Prostate gland (tissue), 2 donors: ENCODE measurements around the gene EXO1. TPM values are rescaled to one million over a fixed set of nuclear protein-coding genes. Genes with fewer than 3 reads are reported as not detected.

Source experiments
- DNase-seq: peaks from one replicate; pipeline ENCODE4 v3.0.0-alpha.2; 2019; ENCODE audit warnings: low spot score
- H3K27ac ChIP-seq, 2 donors: fragments of 200-600 bp; sonication (generic); 2 replicates each; pipeline ENCODE4 v1.5.1; 2017 to 2019
- H3K27me3 ChIP-seq: fragments of 200-600 bp; sonication (generic); replicated peaks from 2 replicates; pipeline ENCODE4 v1.5.1; 2019; ENCODE audit not compliant: insufficient read depth
- H3K36me3 ChIP-seq, 2 donors: fragments of 200-600 bp; sonication (generic); 1 replicate in 1 of 2; 2 replicates in 1 of 2; pipeline versions ENCODE4 v1.5.1 to v1.8.1; 2017 to 2019
- H3K4me1 ChIP-seq: fragments of 200-600 bp; sonication (generic); replicated peaks from 2 replicates; pipeline ENCODE4 v1.5.1; 2019
- H3K4me3 ChIP-seq, 2 donors: fragments of 200-600 bp; sonication (generic); 2 replicates each; pipeline ENCODE4 v1.5.1; 2017 to 2019
- H3K9me3 ChIP-seq: fragments of 200-600 bp; sonication (generic); 2 replicates; pipeline ENCODE4 v1.5.1; 2017
- POLR2A ChIP-seq: fragments of 450-650 bp; IDR thresholded peaks from one replicate; pipeline ENCODE4 v1.6.1; 2016; ENCODE audit warnings: antibody characterized with exemption, mild to moderate bottlenecking
- POLR2AphosphoS5 ChIP-seq: sonication (generic); formaldehyde crosslinking; IDR thresholded peaks from one replicate; pipeline ENCODE4 v1.6.1; 2017; ENCODE audit warnings: antibody characterized with exemption
- WGBS: methylation state at CpG from one replicate; pipeline ENCODE4 v1.1.5; 2018; 5-methylcytosine and 5-hydroxymethylcytosine counted together
- intact Hi-C: fragments of 100-400 bp; cut with DNase I; formaldehyde crosslinking; loops from one replicate; pipeline ENCODE4 v1.14.2; 2022
- total RNA-seq, 2 donors: library from RNA; depleted of rRNA; stranded (reverse); fragments of >200 nt; gene quantifications; one replicate each; pipeline ENCODE4 v1.1.0, GENCODE V29; 2016
- TF ChIP-seq, protein P1 (sequence below), 4 experiments: fragments of 200-600 bp in 2 of 4; fragments of 450-650 bp in 2 of 4; sonication (generic) in 2 of 4; IDR thresholded peaks; 1 replicate in 3 of 4; 2 replicates in 1 of 4; pipeline ENCODE4 v1.5.1; 2016 to 2019; ENCODE audit warnings: antibody characterized with exemption in 4 of 4, mild to moderate bottlenecking in 2 of 4, moderate library complexity in 2 of 4

Gene EXO1
- total RNA-seq, 2 donors from 2014 or later, result 0.36 to 3.1 TPM

DNA sequence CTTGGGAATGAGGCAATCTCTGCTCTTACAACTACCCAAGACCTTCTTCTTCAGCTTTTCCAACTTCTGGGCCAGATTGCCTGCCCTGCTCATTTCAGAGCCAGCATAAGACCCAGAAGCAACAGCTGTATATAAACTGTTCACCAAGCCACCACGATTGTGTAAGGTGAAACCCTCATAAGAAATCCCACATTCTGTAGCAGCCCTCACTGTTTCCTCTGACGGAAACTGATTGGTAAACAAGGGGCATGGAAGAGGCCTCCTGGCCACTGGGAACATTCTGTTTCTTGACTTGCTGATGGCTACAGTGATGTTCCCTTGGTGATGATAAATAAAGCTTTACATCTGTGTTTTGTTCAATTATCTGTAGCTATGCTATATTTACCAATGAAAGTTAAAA is 39.7 kb upstream of the EXO1 start:
- no peak for DNase-seq
- Histone ChIP-seq H3K27me3 (no peaks in the 10 kb centered on the region), H3K9me3 (no peaks in the 10 kb centered on the region), H3K4me1 (no peaks in the 10 kb centered on the region), H3K36me3 (no peaks in the 10 kb centered on the region), H3K27ac (no peak overlapping the region), H3K4me3 (no peak overlapping the region)
- intact Hi-C loops, result no loop called here
- 38% methylated on average over 2 of the region's 2 CpGs for WGBS
- TF ChIP-seq POLR2AphosphoS5 (no peak), POLR2A (no peak)
- TF ChIP-seq, protein P1, sequence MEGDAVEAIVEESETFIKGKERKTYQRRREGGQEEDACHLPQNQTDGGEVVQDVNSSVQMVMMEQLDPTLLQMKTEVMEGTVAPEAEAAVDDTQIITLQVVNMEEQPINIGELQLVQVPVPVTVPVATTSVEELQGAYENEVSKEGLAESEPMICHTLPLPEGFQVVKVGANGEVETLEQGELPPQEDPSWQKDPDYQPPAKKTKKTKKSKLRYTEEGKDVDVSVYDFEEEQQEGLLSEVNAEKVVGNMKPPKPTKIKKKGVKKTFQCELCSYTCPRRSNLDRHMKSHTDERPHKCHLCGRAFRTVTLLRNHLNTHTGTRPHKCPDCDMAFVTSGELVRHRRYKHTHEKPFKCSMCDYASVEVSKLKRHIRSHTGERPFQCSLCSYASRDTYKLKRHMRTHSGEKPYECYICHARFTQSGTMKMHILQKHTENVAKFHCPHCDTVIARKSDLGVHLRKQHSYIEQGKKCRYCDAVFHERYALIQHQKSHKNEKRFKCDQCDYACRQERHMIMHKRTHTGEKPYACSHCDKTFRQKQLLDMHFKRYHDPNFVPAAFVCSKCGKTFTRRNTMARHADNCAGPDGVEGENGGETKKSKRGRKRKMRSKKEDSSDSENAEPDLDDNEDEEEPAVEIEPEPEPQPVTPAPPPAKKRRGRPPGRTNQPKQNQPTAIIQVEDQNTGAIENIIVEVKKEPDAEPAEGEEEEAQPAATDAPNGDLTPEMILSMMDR (IDR thresholded peaks at IDR 0.05), result no peak

DNA sequence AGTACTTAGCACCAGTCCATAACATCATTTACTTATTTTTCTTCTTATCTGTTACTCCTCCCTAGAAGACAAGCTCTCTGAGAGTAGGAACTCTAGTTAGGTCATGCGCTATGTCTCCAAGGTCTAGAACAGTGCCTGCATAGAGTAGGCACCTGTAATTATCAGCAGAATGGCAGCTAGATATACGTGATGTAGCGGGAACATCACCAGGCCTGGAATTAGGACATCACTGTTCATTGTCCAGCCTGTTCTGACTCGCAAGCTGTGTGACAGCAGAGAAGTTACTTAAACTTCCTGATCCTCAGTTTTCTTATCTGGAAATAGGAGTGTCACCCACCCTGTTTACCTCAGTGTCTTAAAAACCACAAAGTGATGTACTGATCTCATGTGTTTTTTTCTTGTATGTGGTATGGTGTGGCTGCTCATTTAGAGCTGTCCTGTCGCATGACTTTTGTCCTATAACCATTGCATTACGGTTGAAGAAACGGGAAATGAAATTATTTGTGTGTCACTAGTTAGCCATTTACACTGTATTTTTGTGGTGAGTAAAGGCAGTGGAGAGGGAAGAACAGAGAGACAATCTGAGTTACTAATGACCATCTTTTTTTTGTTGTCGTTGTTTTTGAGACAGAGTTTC is 37.1 kb upstream of the EXO1 start:
- Histone ChIP-seq H3K27me3 (no peaks in the 10 kb centered on the region), H3K27ac (no peak overlapping the region), H3K9me3 (no peaks in the 10 kb centered on the region), H3K36me3 (no peaks in the 10 kb centered on the region), H3K4me3 (no peak overlapping the region), H3K4me1 (no peaks in the 10 kb centered on the region)
- 86% methylated on average over 8 of the region's 8 CpGs for WGBS
- TF ChIP-seq, protein P1 (IDR thresholded peaks at IDR 0.05), result no peak
- TF ChIP-seq POLR2A, result no peak
- TF ChIP-seq POLR2AphosphoS5, result no peak
- DNase-seq, result no peak
- intact Hi-C loops, result no loop called here

DNA sequence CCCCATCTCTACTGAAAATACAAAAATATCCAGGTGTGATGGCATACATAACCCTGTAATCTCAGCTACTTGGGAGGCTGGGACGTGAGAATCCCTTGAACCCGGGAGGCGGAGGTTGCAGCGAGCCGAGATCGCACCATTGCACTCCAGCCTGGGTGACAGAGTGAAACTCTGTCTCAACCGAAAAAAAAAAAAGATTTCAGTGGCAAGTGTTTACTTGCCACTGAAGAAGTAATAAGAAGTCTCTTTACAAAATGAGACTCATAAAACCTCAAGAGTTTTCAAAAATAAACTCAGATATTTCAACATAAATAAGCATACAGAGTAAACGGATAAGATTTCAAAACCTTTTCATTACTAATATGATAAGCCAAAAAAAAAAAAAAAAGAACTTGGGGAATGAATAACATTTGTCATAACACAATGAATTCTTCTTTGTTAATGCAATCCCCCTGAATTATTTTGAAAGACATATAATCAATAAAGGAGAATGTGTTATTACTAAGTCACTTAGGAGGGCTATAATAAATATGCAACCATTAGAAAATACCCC is 34.2 kb upstream of the EXO1 start:
- no peaks in the 10 kb centered on the region for H3K36me3 ChIP-seq
- TF ChIP-seq POLR2AphosphoS5 (no peak), POLR2A (no peak)
- TF ChIP-seq, protein P1 (IDR thresholded peaks at IDR 0.05), result no peak
- intact Hi-C loops, result no loop called here
- no peak overlapping the region for H3K27ac ChIP-seq
- no peaks in the 10 kb centered on the region for H3K9me3 ChIP-seq
- H3K4me1 ChIP-seq, result no peaks in the 10 kb centered on the region
- no peaks in the 10 kb centered on the region for H3K27me3 ChIP-seq
- H3K4me3 ChIP-seq, result no peak overlapping the region
- no peak for DNase-seq
- 70% methylated on average over 8 of the region's 8 CpGs for WGBS

DNA sequence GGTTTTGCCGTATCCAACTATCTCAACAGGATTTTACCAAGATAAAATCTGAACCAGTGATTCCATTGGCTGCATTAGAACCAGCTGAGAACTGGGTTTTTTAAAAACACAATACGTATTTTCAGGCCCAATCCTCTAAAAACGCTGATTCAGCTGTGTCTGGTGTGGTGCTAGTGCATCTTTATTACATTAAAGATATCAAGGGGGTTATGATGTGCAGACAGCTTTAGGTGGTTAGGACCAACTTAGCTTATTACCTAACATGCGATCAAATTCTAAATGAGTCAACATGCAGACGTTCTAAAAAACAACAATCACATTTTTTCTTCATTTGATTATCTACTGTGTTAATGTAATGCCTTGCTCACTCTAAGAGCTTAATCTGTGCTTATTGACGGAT is 32.0 kb upstream of the EXO1 start:
- Histone ChIP-seq H3K4me3 (no peak overlapping the region), H3K4me1 (no peaks in the 10 kb centered on the region), H3K27ac (no peak overlapping the region), H3K27me3 (no peaks in the 10 kb centered on the region), H3K36me3 (no peaks in the 10 kb centered on the region), H3K9me3 (no peaks in the 10 kb centered on the region)
- TF ChIP-seq POLR2AphosphoS5 (no peak), POLR2A (no peak)
- TF ChIP-seq, protein P1 (IDR thresholded peaks at IDR 0.05), result no peak
- intact Hi-C loops, result no loop called here
- no peak for DNase-seq
- WGBS, result 85% methylated on average over 6 of the region's 6 CpGs

DNA sequence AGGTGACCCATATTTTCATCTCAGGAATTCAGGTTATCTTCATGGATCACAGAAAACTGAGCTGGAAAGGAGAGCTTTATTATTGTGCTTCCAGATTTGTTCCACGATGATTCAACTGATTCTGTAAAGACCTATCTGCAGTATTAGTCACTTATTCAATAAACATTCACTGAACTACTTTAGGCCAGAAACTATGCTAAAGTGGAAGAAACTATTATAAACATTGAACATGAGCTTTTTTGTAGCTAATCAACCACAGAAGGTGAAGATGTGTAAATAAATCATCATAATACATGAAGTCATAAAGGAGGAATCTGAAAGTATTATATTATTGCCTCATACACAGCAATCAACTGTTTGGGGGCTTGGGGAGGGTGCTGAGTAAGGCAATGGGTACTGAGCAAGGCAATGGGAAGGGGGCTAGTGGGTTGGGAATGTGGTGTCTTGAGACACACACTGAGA is 30.6 kb upstream of the EXO1 start:
- no peaks in the 10 kb centered on the region for H3K4me1 ChIP-seq

More for the DNA sequence above, 30.6 kb upstream of the EXO1 start:
- intact Hi-C loops, result no loop called here
- TF ChIP-seq POLR2AphosphoS5 (no peak), POLR2A (no peak)
- TF ChIP-seq, protein P1 (IDR thresholded peaks at IDR 0.05), result no peak
- DNase-seq, result no peak
- H3K9me3 ChIP-seq, result no peaks in the 10 kb centered on the region
- no peaks in the 10 kb centered on the region for H3K27me3 ChIP-seq
- H3K4me3 ChIP-seq, result no peak overlapping the region
- 57% methylated on average over 1 of the region's 1 CpG for WGBS
- no peaks in the 10 kb centered on the region for H3K36me3 ChIP-seq
- no peak overlapping the region for H3K27ac ChIP-seq
